Muscle layer of colon (tissue), 2 donors: ENCODE measurements around the gene KCNQ1.

Experiments used
- H3K27ac ChIP-seq: one replicate; pipeline ENCODE4 v1.7.0; 2013; ENCODE audit warnings: low read depth, mild to moderate bottlenecking, low read length, moderate library complexity
- H3K27me3 ChIP-seq, 2 donors: one replicate each; pipeline ENCODE4 v1.7.0; 2013; ENCODE audit warnings: low read length in 2 of 2, mild to moderate bottlenecking in 2 of 2; ENCODE audit not compliant: insufficient read depth in 2 of 2, control insufficient read depth in 1 of 2
- H3K36me3 ChIP-seq: one replicate; pipeline ENCODE4 v1.7.0; 2013; ENCODE audit warnings: mild to moderate bottlenecking, low read length; ENCODE audit not compliant: insufficient read depth
- H3K4me1 ChIP-seq: one replicate; pipeline ENCODE4 v1.7.0; 2013; ENCODE audit warnings: mild to moderate bottlenecking, low read length; ENCODE audit not compliant: insufficient read depth
- H3K4me3 ChIP-seq, 2 donors: one replicate each; pipeline ENCODE4 v1.7.0; 2013; ENCODE audit warnings: low read length in 2 of 2, low read depth in 1 of 2, mild to moderate bottlenecking in 1 of 2, moderate library complexity in 1 of 2
- H3K9ac ChIP-seq: one replicate; pipeline ENCODE4 v1.7.0; 2013; ENCODE audit warnings: low read length
- H3K9me3 ChIP-seq: one replicate; pipeline ENCODE4 v1.7.0; 2013; ENCODE audit warnings: mild to moderate bottlenecking, low read length
- donor health status: abdominal sarcoma.
- donor health status: Adenocarcinoma of cecum.

KCNQ1 gene

DNA sequence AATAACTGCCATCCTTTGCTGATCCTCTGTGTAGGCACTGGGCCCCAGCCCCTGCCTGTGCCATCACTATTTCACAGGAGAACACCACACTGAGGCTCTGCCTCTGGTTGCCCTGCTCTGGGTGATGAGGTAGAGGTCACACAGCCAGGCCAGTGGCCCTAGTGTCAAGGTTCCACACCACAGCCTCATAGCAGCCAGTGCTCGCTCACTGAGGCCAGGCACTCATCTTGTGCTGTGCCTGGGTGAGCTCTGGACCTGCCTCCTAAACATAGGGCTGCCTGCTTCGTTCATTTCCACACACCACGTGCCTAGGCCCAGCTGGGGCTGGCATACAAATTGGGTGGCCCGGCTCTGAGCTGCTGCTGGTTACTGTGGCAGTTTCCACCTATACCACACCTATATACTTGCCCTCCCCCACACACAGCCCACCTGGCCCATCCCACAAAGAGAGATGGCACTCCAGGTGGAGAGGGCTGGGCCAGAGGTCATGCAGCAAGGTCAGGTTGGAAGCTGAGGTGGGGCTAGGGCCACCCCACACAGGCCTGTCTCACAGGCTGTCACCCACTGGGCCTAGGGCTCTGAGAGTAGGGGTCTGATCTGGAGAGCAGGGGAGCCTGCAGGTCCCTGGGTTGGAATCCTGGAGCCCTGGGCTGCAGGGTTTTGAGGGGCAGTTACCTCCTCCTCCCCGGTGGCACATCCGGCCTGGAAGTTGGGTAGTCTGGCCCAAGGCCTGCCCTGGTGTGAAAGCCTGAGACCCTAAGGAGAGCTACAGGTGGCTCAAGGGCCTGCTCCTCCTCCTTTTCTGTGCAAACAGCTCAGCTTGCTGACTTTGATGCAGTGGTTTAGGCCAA, 243.8 kb downstream of the KCNQ1 start:
- Histone ChIP-seq H3K9ac (no peak overlapping the region), H3K36me3 (no peaks in the 10 kb centered on the region), H3K27ac (no peak overlapping the region), H3K9me3 (no peaks in the 10 kb centered on the region), H3K27me3 (no peaks in the 10 kb centered on the region), H3K4me1 (peaks cover 23% of the 10 kb centered on the region), H3K4me3 (no peak overlapping the region)

- H3K4me1 ChIP-seq: peaks cover 32% of the 10 kb centered on the region
- H3K9ac ChIP-seq: no peak overlapping the region
- H3K27ac ChIP-seq: no peak overlapping the region
- no peaks in the 10 kb centered on the region for H3K9me3 ChIP-seq
- no peaks in the 10 kb centered on the region for H3K36me3 ChIP-seq
- H3K27me3 ChIP-seq: no peaks in the 10 kb centered on the region
- H3K4me3 ChIP-seq: no peak overlapping the region
Observed at GRCh38 chr11:2689651-2690575, 245.1 kb downstream of the KCNQ1 start.

GRCh38 chr11:2690596-2691354, 246.0 kb downstream of the KCNQ1 start:
- Histone ChIP-seq H3K27ac (no peak overlapping the region), H3K4me1 (peaks cover 32% of the 10 kb centered on the region), H3K9me3 (no peaks in the 10 kb centered on the region), H3K4me3 (no peak overlapping the region), H3K27me3 (no peaks in the 10 kb centered on the region), H3K9ac (no peak overlapping the region), H3K36me3 (no peaks in the 10 kb centered on the region)

- H3K4me1 ChIP-seq: peaks cover 35% of the 10 kb centered on the region
- H3K9me3 ChIP-seq: no peaks in the 10 kb centered on the region
- no peak overlapping the region for H3K27ac ChIP-seq
- no peaks in the 10 kb centered on the region for H3K27me3 ChIP-seq
- H3K9ac ChIP-seq: no peak overlapping the region
- H3K36me3 ChIP-seq: no peaks in the 10 kb centered on the region
- no peak overlapping the region for H3K4me3 ChIP-seq
Observed at GRCh38 chr11:2691355-2691761, 246.6 kb downstream of the KCNQ1 start.

DNA sequence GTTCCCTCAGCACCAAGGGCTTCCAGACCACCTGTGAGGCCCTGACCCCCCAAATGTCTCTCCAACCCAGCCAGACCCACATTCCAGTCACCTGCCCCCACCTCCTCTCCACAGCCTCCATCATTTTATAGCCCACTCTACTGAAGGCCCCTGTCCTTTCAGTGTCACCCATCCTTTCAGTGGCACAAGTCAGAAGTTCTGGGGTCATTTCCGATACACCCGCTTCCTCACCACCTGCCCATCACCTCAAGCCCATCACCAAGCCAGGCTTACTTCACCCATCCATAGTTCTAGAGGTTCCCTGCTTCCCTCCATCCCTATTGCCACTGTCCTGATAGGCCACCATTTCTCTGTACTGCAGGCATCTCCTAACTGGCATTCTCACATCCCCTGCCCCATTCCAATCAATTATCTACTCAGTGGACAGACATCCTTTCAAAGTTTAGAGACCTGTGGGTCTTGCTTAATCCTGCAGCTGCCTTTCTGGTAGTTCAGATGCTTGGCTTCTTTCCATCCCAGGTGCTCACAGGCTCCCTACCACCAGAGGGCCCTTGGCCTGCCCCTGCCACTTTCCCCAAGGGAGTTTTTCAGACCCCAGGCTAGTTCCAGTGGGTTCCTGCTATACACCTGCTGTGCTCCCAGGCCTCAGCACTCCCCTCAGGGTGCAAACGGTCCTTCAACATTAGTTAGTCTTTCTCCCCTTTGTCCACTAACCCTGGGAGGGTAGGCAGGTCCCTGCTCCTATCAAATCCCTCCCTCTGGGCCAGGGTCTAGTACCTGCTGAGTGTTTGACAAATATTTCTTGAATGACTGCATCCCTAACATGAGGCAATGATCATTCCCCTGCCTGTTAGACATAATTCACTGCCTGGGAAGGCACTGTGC, 247.4 kb downstream of the KCNQ1 start:
- Histone ChIP-seq H3K4me1 (peaks cover 35% of the 10 kb centered on the region), H3K9ac (no peak overlapping the region), H3K4me3 (no peak overlapping the region), H3K27ac (no peak overlapping the region), H3K27me3 (no peaks in the 10 kb centered on the region), H3K36me3 (no peaks in the 10 kb centered on the region), H3K9me3 (no peaks in the 10 kb centered on the region)

DNA sequence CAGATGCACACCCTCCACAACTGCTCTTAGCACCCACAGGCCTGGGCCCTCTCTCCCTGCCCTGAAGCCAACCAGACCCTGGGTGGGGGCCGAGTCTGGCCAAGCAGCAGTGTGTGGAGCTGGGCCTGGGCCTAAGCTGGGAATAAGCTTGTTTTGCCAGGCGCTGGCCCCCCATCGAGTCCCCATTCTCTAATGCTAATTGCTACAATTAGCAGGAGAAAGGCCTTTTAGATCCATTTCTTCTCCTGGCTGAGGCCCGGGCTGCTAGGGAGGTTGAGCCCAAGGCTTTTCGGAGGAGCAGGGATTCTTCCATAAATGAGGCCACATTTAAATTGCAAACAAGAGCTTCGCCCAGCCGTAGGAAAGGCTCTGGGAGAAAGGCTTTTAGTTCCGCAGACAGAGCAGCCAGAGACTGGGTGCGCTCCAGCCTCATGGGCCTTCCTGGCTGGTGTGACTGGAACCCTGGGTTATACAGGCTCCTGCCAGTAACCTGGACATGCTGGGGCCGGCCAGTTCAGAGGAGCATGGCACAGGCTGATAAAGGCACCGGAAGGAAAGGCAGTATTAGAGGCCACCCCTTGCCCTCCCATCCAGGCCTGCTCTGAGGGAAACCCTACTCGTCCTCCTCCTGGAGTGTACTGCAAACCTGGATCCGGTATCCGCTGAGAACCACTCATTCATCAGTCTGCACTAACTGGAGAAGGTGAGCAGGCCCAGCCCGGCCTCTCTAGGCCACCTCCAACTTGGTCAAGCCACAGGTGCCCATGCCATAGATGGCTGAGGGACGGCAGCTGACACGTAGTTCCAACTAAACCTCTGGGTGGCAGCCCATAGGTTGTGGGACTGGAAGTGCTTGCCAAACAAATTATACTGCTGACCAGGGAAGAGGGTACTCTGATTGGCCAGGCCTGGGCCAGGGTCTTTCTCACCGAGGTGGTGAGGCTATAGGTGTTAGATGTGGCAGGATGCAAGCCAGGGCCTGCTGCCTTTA, 248.8 kb downstream of the KCNQ1 start:
- H3K27ac ChIP-seq: no peak overlapping the region
- no peaks in the 10 kb centered on the region for H3K9me3 ChIP-seq
- no peaks in the 10 kb centered on the region for H3K36me3 ChIP-seq
- no peak overlapping the region for H3K4me3 ChIP-seq
- no peak overlapping the region for H3K9ac ChIP-seq
- peaks cover 29% of the 10 kb centered on the region for H3K4me1 ChIP-seq
- H3K27me3 ChIP-seq: no peaks in the 10 kb centered on the region

GRCh38 chr11:2694495-2694894, 249.7 kb downstream of the KCNQ1 start:
- Histone ChIP-seq H3K9me3 (no peaks in the 10 kb centered on the region), H3K9ac (no peak overlapping the region), H3K4me1 (peaks cover 28% of the 10 kb centered on the region)

GRCh38 chr11:2694995-2695939, 250.5 kb downstream of the KCNQ1 start:
- H3K27me3 ChIP-seq: no peaks in the 10 kb centered on the region
- H3K9ac ChIP-seq: no peak overlapping the region
- H3K4me3 ChIP-seq: no peak overlapping the region
- peaks cover 28% of the 10 kb centered on the region for H3K4me1 ChIP-seq
- no peaks in the 10 kb centered on the region for H3K9me3 ChIP-seq
- no peak overlapping the region for H3K27ac ChIP-seq
- H3K36me3 ChIP-seq: no peaks in the 10 kb centered on the region

More at GRCh38 chr11:2694495-2694894, 249.7 kb downstream of the KCNQ1 start:
- Histone ChIP-seq H3K27ac (no peak overlapping the region), H3K36me3 (no peaks in the 10 kb centered on the region), H3K27me3 (no peaks in the 10 kb centered on the region), H3K4me3 (no peak overlapping the region)

DNA sequence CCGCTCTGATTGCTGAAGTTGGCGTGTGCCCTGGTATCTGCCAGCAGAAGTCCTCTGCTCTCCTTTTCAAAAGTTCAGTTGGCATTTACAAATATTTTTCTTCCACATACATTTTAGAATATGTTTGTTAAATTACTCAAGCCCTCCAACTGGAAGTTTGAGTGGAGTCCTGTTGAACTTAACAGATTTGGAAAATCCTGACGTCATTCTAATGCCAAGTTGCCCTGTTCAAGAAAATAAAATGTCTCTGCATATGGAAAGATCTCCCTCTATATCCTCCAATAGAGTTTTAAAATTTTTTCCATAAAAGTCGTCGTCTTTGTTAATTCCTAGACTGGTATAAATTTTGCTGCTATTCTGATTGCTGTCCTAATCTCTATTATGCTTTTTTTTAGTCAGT, 251.6 kb downstream of the KCNQ1 start:
- Histone ChIP-seq H3K4me1 (peaks cover 28% of the 10 kb centered on the region), H3K27me3 (no peaks in the 10 kb centered on the region), H3K4me3 (no peak overlapping the region), H3K9me3 (no peaks in the 10 kb centered on the region), H3K9ac (no peak overlapping the region), H3K27ac (no peak overlapping the region), H3K36me3 (no peaks in the 10 kb centered on the region)
